Caco-2 (cell line): Measurements from ENCODE around the gene CPSF3. TPM values are rescaled to one million over a fixed set of nuclear protein-coding genes. Genes with fewer than 3 reads are reported as not detected.

Source experiments
- BruUV-seq: library from RNA; stranded (reverse); fragments of 400-500 nt; replicated peaks from 2 replicates; lab custom pipeline; 2021; lab: Mats Ljungman, UMichigan
- CTCF ChIA-PET: fragments of 300-600 bp; sonication (Branson Sonifier 250); formaldehyde crosslinking; loops from one replicate; lab custom pipeline; 2022; ENCODE audit warnings: antibody characterized with exemption; lab: Charles Lee
- POLR2A ChIA-PET: fragments of 300-600 bp; sonication (Branson Sonifier 250); formaldehyde crosslinking; loops from one replicate; lab custom pipeline; 2022; ENCODE audit warnings: antibody characterized with exemption; lab: Charles Lee
- DNase-seq, 2 experiments: peaks; one replicate each; pipeline versions ENCODE4 v3.0.0 to v3.0.0-alpha.2; 2020 to 2022
- H3K27me3 ChIP-seq: replicated peaks from 2 replicates; pipeline ENCODE4 v1.6.0; 2011; ENCODE audit warnings: low read length; ENCODE audit not compliant: control insufficient read depth, insufficient read depth
- H3K36me3 ChIP-seq: 2 replicates; pipeline ENCODE4 v1.5.1; 2011; ENCODE audit warnings: low read length; ENCODE audit not compliant: control insufficient read depth, insufficient read depth
- H3K4me1 ChIP-seq: fragments of 250-450 bp; sonication (Bioruptor Pico); 2 replicates; pipeline ENCODE4 v1.5.1; 2020; ENCODE audit warnings: mild to moderate bottlenecking
- H3K4me3 ChIP-seq: 2 replicates; pipeline ENCODE4 v1.5.1; 2011; ENCODE audit warnings: low read depth, mild to moderate bottlenecking, control low read depth, low read length
- H3K9me3 ChIP-seq: fragments of 250-450 bp; sonication (Bioruptor Pico); 2 replicates; pipeline ENCODE4 v1.5.1; 2020; ENCODE audit warnings: mild to moderate bottlenecking, moderate library complexity
- H3K27ac Mint-ChIP-seq: one replicate; pipeline ENCODE4 v1.8.0; 2022; ENCODE audit warnings: mixed read lengths; ENCODE audit not compliant: unreplicated experiment
- H3K27me3 Mint-ChIP-seq: one replicate; pipeline ENCODE4 v1.8.0; 2022; ENCODE audit warnings: mixed read lengths; ENCODE audit not compliant: insufficient read depth, unreplicated experiment
- H3K36me3 Mint-ChIP-seq: one replicate; pipeline ENCODE4 v1.8.0; 2022; ENCODE audit warnings: mild to moderate bottlenecking, mixed read lengths; ENCODE audit not compliant: insufficient read depth, unreplicated experiment
- H3K4me1 Mint-ChIP-seq: one replicate; pipeline ENCODE4 v1.8.0; 2022; ENCODE audit warnings: low read depth, mixed read lengths; ENCODE audit not compliant: unreplicated experiment
- H3K4me3 Mint-ChIP-seq: one replicate; pipeline ENCODE4 v1.8.0; 2022; ENCODE audit warnings: mild to moderate bottlenecking, moderate library complexity, mixed read lengths; ENCODE audit not compliant: unreplicated experiment
- H3K9me3 Mint-ChIP-seq: one replicate; pipeline ENCODE4 v1.8.0; 2022; ENCODE audit warnings: mixed read lengths; ENCODE audit not compliant: unreplicated experiment
- CTCF ChIP-seq, 2 experiments: fragments of 200-600 bp in 1 of 2; IDR thresholded peaks; 1 replicate in 1 of 2; 2 replicates in 1 of 2; pipeline versions ENCODE4 v1.5.1 to v1.8.0; 2011 to 2022; ENCODE audit warnings: antibody characterized with exemption in 1 of 2, control low read depth in 1 of 2, inconsistent platforms in 1 of 2, low read depth in 1 of 2, low read length in 1 of 2, mild to moderate bottlenecking in 1 of 2, moderate library complexity in 1 of 2; ENCODE audit not compliant: insufficient read depth in 1 of 2, severe bottlenecking in 1 of 2, unreplicated experiment in 1 of 2
- intact Hi-C: fragments of 100-400 bp; cut with micrococcal nuclease; formaldehyde crosslinking; loops from one replicate; pipeline ENCODE4 v1.10.0; 2022; ENCODE audit not compliant: unreplicated experiment
- total RNA-seq: library from RNA; stranded (reverse); gene quantifications from 2 replicates; pipeline ENCODE4 v1.2.3, GENCODE V29; 2022

Gene CPSF3
- total RNA-seq, 1 experiment from 2014 or later: 95.0 TPM

- no peak for DNase-seq
- POLR2A ChIA-PET: no interaction called here
Observed at GRCh38 chr2:9480157-9480556, 56.7 kb downstream of the CPSF3 start.

GRCh38 chr2:9483107-9483506 is 59.7 kb downstream of the CPSF3 start:
- ChIA-PET CTCF (no interaction called here), POLR2A (no interaction called here)
- TF ChIP-seq CTCF (IDR thresholded peaks at IDR 0.05; ENCODE audit: insufficient read depth in 1 of 2, low read depth in 1 of 2, low read length in 1 of 2, severe bottlenecking in 1 of 2, unreplicated experiment in 1 of 2): no peak
- Histone ChIP-seq H3K4me1 (no peaks in the 10 kb centered on the region; the same call in 1 of the 2 replicates), H3K36me3 (no peaks in the 10 kb centered on the region; the same call in 1 of the 2 replicates), H3K27me3 (no peaks in the 10 kb centered on the region), H3K9me3 (no peaks in the 10 kb centered on the region), H3K4me3 (no peak overlapping the region)
- Mint-ChIP-seq H3K9me3 (no peaks in the 10 kb centered on the region), H3K4me1 (no peaks in the 10 kb centered on the region), H3K27ac (no peak overlapping the region), H3K27me3 (no peaks in the 10 kb centered on the region), H3K36me3 (peaks cover 73% of the 10 kb centered on the region), H3K4me3 (no peak overlapping the region)
- no TSS peak for BruUV-seq
- intact Hi-C loops: no loop called here
- no peak for DNase-seq

More at GRCh38 chr2:9480157-9480556, 56.7 kb downstream of the CPSF3 start:
- H3K4me3 Mint-ChIP-seq: no peak overlapping the region
- H3K27ac Mint-ChIP-seq: no peak overlapping the region
- Histone ChIP-seq H3K9me3 (no peaks in the 10 kb centered on the region), H3K4me3 (no peak overlapping the region), H3K4me1 (no peaks in the 10 kb centered on the region; the same call in 1 of the 2 replicates), H3K27me3 (no peaks in the 10 kb centered on the region), H3K36me3 (peaks cover 2% of the 10 kb centered on the region; the same call in 1 of the 2 replicates)
- peaks cover 63% of the 10 kb centered on the region for H3K36me3 Mint-ChIP-seq
- CTCF ChIA-PET: no interaction called here
- no peaks in the 10 kb centered on the region for H3K27me3 Mint-ChIP-seq
- BruUV-seq: no TSS peak
- H3K4me1 Mint-ChIP-seq: no peaks in the 10 kb centered on the region
- TF ChIP-seq CTCF (IDR thresholded peaks at IDR 0.05; ENCODE audit: insufficient read depth in 1 of 2, low read depth in 1 of 2, low read length in 1 of 2, severe bottlenecking in 1 of 2, unreplicated experiment in 1 of 2): no peak
- H3K9me3 Mint-ChIP-seq: no peaks in the 10 kb centered on the region
- intact Hi-C loops: no loop called here

- Histone ChIP-seq H3K4me3 (no peak overlapping the region), H3K4me1 (no peaks in the 10 kb centered on the region; the same call in 1 of the 2 replicates), H3K36me3 (no peaks in the 10 kb centered on the region; the same call in 1 of the 2 replicates), H3K9me3 (no peaks in the 10 kb centered on the region), H3K27me3 (no peaks in the 10 kb centered on the region)
- ChIA-PET CTCF (no interaction called here), POLR2A (no interaction called here)
- Mint-ChIP-seq H3K9me3 (no peaks in the 10 kb centered on the region), H3K27me3 (no peaks in the 10 kb centered on the region), H3K4me3 (no peak overlapping the region), H3K36me3 (peaks cover 74% of the 10 kb centered on the region), H3K27ac (no peak overlapping the region), H3K4me1 (no peaks in the 10 kb centered on the region)
- intact Hi-C loops: no loop called here
- TF ChIP-seq CTCF (IDR thresholded peaks at IDR 0.05; ENCODE audit: insufficient read depth in 1 of 2, low read depth in 1 of 2, low read length in 1 of 2, severe bottlenecking in 1 of 2, unreplicated experiment in 1 of 2): no peak
- BruUV-seq: no TSS peak
- no peak for DNase-seq
Observed at GRCh38 chr2:9484533-9484932, 61.1 kb downstream of the CPSF3 start.
